HEK293 (cell line): ENCODE data around the gene SDF2.

Experiments
- GFI1B ChIP-seq: fragments of 450-650 bp; formaldehyde crosslinking; IDR thresholded peaks from 2 replicates; pipeline ENCODE4 v1.5.1; 2016; ENCODE audit warnings: missing biosample characterization, missing genetic modification characterization
- GLIS2 ChIP-seq: fragments of 450-650 bp; formaldehyde crosslinking; IDR thresholded peaks from 2 replicates; pipeline ENCODE4 v1.5.1; 2016; ENCODE audit warnings: missing biosample characterization, missing genetic modification characterization
- KLF10 ChIP-seq: fragments of 450-650 bp; IDR thresholded peaks from 2 replicates; pipeline ENCODE4 v1.5.1; 2018; ENCODE audit warnings: missing biosample characterization, mild to moderate bottlenecking, missing genetic modification characterization
- MEIS1 ChIP-seq: sonication (generic); formaldehyde crosslinking; IDR thresholded peaks from 2 replicates; pipeline ENCODE4 v1.8.1; 2022; ENCODE audit warnings: missing genetic modification reagents, mild to moderate bottlenecking, borderline replicate concordance
- MYNN ChIP-seq: fragments of 450-650 bp; formaldehyde crosslinking; IDR thresholded peaks from 2 replicates; pipeline ENCODE4 v1.5.1; 2016; ENCODE audit warnings: missing biosample characterization, missing genetic modification characterization, borderline replicate concordance
- OSR2 ChIP-seq: fragments of 450-650 bp; formaldehyde crosslinking; IDR thresholded peaks from 2 replicates; pipeline ENCODE4 v1.5.1; 2016; ENCODE audit warnings: missing biosample characterization, missing genetic modification characterization
- SP2 ChIP-seq: fragments of 450-650 bp; formaldehyde crosslinking; IDR thresholded peaks from 2 replicates; pipeline ENCODE4 v1.5.1; 2016; ENCODE audit warnings: missing biosample characterization, missing genetic modification characterization
- TRIM28 ChIP-seq: IDR thresholded peaks from 2 replicates; pipeline ENCODE4 v1.6.1; 2011; ENCODE audit warnings: low read length, control low read depth, borderline replicate concordance
- YY1 ChIP-seq: fragments of 450-650 bp; formaldehyde crosslinking; IDR thresholded peaks from 2 replicates; pipeline ENCODE4 v1.5.1; 2018; ENCODE audit warnings: missing biosample characterization, missing genetic modification characterization
- ZBTB1 ChIP-seq: fragments of 450-650 bp; formaldehyde crosslinking; IDR thresholded peaks from 2 replicates; pipeline ENCODE4 v1.5.1; 2016; ENCODE audit warnings: missing biosample characterization, missing genetic modification characterization
- ZFHX2 ChIP-seq: fragments of 450-650 bp; formaldehyde crosslinking; conservative IDR thresholded peaks from 2 replicates; pipeline ENCODE4 v1.5.1; 2016; ENCODE audit warnings: missing biosample characterization, missing genetic modification characterization
- ZFP37 ChIP-seq: fragments of 450-650 bp; formaldehyde crosslinking; IDR thresholded peaks from 2 replicates; pipeline ENCODE4 v1.5.1; 2016; ENCODE audit warnings: missing biosample characterization, missing genetic modification characterization
- ZFP41 ChIP-seq: fragments of 450-650 bp; formaldehyde crosslinking; IDR thresholded peaks from 2 replicates; pipeline ENCODE4 v1.5.1; 2016; ENCODE audit warnings: missing biosample characterization, missing genetic modification characterization, borderline replicate concordance
- ZFP69B ChIP-seq: fragments of 450-650 bp; formaldehyde crosslinking; IDR thresholded peaks from 2 replicates; pipeline ENCODE4 v1.5.1; 2016; ENCODE audit warnings: missing biosample characterization, missing genetic modification characterization
- ZNF133 ChIP-seq: fragments of 450-650 bp; formaldehyde crosslinking; IDR thresholded peaks from 2 replicates; pipeline ENCODE4 v1.5.1; 2016; ENCODE audit warnings: missing biosample characterization, missing genetic modification characterization
- ZNF140 ChIP-seq: fragments of 450-650 bp; formaldehyde crosslinking; IDR thresholded peaks from 2 replicates; pipeline ENCODE4 v1.5.1; 2016; ENCODE audit warnings: missing biosample characterization, missing genetic modification characterization
- ZNF157 ChIP-seq: fragments of 450-650 bp; formaldehyde crosslinking; IDR thresholded peaks from 2 replicates; pipeline ENCODE4 v1.5.1; 2016; ENCODE audit warnings: missing biosample characterization, missing genetic modification characterization
- ZNF174 ChIP-seq: fragments of 450-650 bp; formaldehyde crosslinking; IDR thresholded peaks from 2 replicates; pipeline ENCODE4 v1.5.0; 2017; ENCODE audit warnings: missing biosample characterization, mild to moderate bottlenecking, missing genetic modification characterization
- ZNF211 ChIP-seq: fragments of 450-650 bp; formaldehyde crosslinking; IDR thresholded peaks from 2 replicates; pipeline ENCODE4 v1.5.1; 2016; ENCODE audit warnings: low read depth, missing biosample characterization, missing genetic modification characterization
- ZNF221 ChIP-seq: fragments of 450-650 bp; formaldehyde crosslinking; IDR thresholded peaks from 2 replicates; pipeline ENCODE4 v1.5.1; 2017; ENCODE audit warnings: missing biosample characterization, missing genetic modification characterization, borderline replicate concordance
- ZNF266 ChIP-seq: fragments of 450-650 bp; formaldehyde crosslinking; IDR thresholded peaks from 2 replicates; pipeline ENCODE4 v1.5.1; 2016; ENCODE audit warnings: missing biosample characterization, missing genetic modification characterization, low read depth
- ZNF280C ChIP-seq: fragments of 450-650 bp; formaldehyde crosslinking; IDR thresholded peaks from 2 replicates; pipeline ENCODE4 v1.5.1; 2016; ENCODE audit warnings: missing biosample characterization, missing genetic modification characterization
- ZNF292 ChIP-seq: fragments of 450-650 bp; formaldehyde crosslinking; IDR thresholded peaks from 2 replicates; pipeline ENCODE4 v1.5.1; 2016; ENCODE audit warnings: low read depth, missing biosample characterization, missing genetic modification characterization, borderline replicate concordance
- ZNF354C ChIP-seq: fragments of 450-650 bp; formaldehyde crosslinking; IDR thresholded peaks from 2 replicates; pipeline ENCODE4 v1.5.1; 2016; ENCODE audit warnings: missing biosample characterization, missing genetic modification characterization, low read depth, borderline replicate concordance
- ZNF398 ChIP-seq: fragments of 450-650 bp; formaldehyde crosslinking; IDR thresholded peaks from 2 replicates; pipeline ENCODE4 v1.5.1; 2017; ENCODE audit warnings: missing biosample characterization, missing genetic modification characterization
- ZNF416 ChIP-seq: fragments of 450-650 bp; formaldehyde crosslinking; IDR thresholded peaks from 2 replicates; pipeline ENCODE4 v1.5.1; 2016; ENCODE audit warnings: missing biosample characterization, missing genetic modification characterization
- ZNF521 ChIP-seq: fragments of 450-650 bp; formaldehyde crosslinking; IDR thresholded peaks from 2 replicates; pipeline ENCODE4 v1.5.1; 2017; ENCODE audit warnings: missing biosample characterization, mild to moderate bottlenecking, missing genetic modification characterization
- ZNF585B ChIP-seq: fragments of 450-650 bp; formaldehyde crosslinking; IDR thresholded peaks from 2 replicates; pipeline ENCODE4 v1.5.1; 2016; ENCODE audit warnings: missing biosample characterization, missing genetic modification characterization
- ZNF621 ChIP-seq: fragments of 450-650 bp; formaldehyde crosslinking; IDR thresholded peaks from 2 replicates; pipeline ENCODE4 v1.5.1; 2017; ENCODE audit warnings: missing biosample characterization, missing genetic modification characterization
- ZNF623 ChIP-seq: fragments of 450-650 bp; formaldehyde crosslinking; IDR thresholded peaks from 2 replicates; pipeline ENCODE4 v1.5.1; 2016; ENCODE audit warnings: missing biosample characterization, missing genetic modification characterization
- ZNF626 ChIP-seq: fragments of 450-650 bp; sonication (Bioruptor Pico); formaldehyde crosslinking; IDR thresholded peaks from 2 replicates; pipeline ENCODE4 v1.5.1; 2018; ENCODE audit warnings: missing biosample characterization, missing genetic modification characterization, inconsistent platforms
- ZNF654 ChIP-seq: fragments of 450-650 bp; formaldehyde crosslinking; IDR thresholded peaks from 2 replicates; pipeline ENCODE4 v1.5.1; 2016; ENCODE audit warnings: low read depth, missing biosample characterization, missing genetic modification characterization
- ZNF658 ChIP-seq: fragments of 450-650 bp; formaldehyde crosslinking; IDR thresholded peaks from 2 replicates; pipeline ENCODE4; 2016; ENCODE audit warnings: missing biosample characterization, missing genetic modification characterization
- ZNF664 ChIP-seq: fragments of 450-650 bp; formaldehyde crosslinking; IDR thresholded peaks from 2 replicates; pipeline ENCODE4 v1.5.1; 2016; ENCODE audit warnings: missing biosample characterization, missing genetic modification characterization
- ZNF670 ChIP-seq: fragments of 450-650 bp; formaldehyde crosslinking; IDR thresholded peaks from 2 replicates; pipeline ENCODE4 v1.5.1; 2016; ENCODE audit warnings: missing biosample characterization, missing genetic modification characterization, low read depth
- ZNF677 ChIP-seq: fragments of 450-650 bp; IDR thresholded peaks from 2 replicates; pipeline ENCODE4 v1.5.0; 2018; ENCODE audit warnings: missing biosample characterization, mild to moderate bottlenecking, missing genetic modification characterization, moderate library complexity
- ZNF791 ChIP-seq: fragments of 450-650 bp; formaldehyde crosslinking; IDR thresholded peaks from 2 replicates; pipeline ENCODE4 v1.5.1; 2016; ENCODE audit warnings: missing biosample characterization, missing genetic modification characterization
- ZNF792 ChIP-seq: fragments of 450-650 bp; formaldehyde crosslinking; IDR thresholded peaks from 2 replicates; pipeline ENCODE4 v1.5.1; 2016; ENCODE audit warnings: missing biosample characterization, missing genetic modification characterization
- ZNF837 ChIP-seq: fragments of 450-650 bp; formaldehyde crosslinking; IDR thresholded peaks from 2 replicates; pipeline ENCODE4 v1.5.1; 2016; ENCODE audit warnings: missing biosample characterization, missing genetic modification characterization
- ZSCAN16 ChIP-seq: fragments of 450-650 bp; formaldehyde crosslinking; IDR thresholded peaks from 2 replicates; pipeline ENCODE4 v1.5.1; 2016; ENCODE audit warnings: missing biosample characterization, missing genetic modification characterization

The SDF2 gene

DNA sequence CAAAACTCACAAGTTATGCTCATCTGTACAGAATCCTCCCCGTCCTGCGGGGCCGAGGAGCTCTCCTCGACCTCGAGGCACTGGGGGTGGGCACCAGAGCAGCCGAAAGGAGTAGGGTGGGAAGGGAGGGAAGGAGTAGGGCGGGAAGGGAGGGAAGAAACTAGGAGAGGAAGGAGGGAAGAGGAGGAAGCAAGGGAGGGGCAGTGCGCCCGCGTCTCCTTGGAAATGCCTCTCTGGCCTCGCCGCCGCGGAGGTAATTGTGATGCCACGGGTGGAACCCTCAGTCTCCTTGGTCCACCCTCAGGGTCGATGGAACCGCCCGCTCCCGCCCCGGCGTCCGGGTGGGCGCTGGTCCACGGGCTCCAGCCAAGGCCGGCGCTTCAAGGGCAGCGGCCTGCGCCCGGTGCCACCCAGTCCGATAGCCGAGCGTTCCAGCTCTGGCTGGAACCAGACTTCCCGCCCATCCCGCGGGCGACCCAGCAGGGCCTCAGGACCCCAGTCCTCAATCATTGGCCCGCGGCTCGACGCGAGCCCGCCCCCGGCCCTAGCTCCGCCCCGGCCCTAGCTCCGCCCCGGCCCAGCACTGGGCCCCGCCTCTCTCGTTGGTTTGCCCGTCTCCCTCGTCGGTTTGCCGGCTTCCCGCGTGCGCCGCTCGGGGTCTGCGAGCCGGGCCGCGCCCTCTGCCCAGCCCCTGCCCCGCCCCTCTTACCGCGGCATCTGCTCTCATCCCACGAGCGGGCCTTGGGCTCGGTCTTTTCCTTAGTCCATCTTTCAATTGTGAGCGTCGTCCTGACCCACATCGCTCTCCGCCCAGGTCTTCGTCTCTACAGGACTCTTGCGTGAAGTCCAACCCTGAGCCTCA is 49.4 kb upstream of the SDF2 start (continued):
- TF ChIP-seq ZNF664 (tag by site-specific recombination) (no peak), OSR2 (tag by site-specific recombination) (no peak), ZNF626 (tag by site-specific recombination) (no peak), ZNF292 (tag by site-specific recombination) (no peak), ZNF837 (tag by site-specific recombination) (no peak), KLF10 (tag by site-specific recombination) (peak; percentile 99), ZFP41 (tag by site-specific recombination) (no peak), ZNF157 (tag by site-specific recombination) (no peak), ZNF266 (tag by site-specific recombination) (no peak), ZNF174 (tag by site-specific recombination) (no peak), ZFHX2 (peak; percentile 30; the same call in 1 of the 2 replicates), ZNF621 (tag by site-specific recombination) (no peak), ZFP69B (tag by site-specific recombination) (peak; percentile 55), ZBTB1 (tag by site-specific recombination) (no peak), ZNF354C (tag by site-specific recombination) (no peak), MEIS1 (CRISPR knock-in tag) (0 out of 2 replicates have a peak, but pooled peaks have one; percentile 37), ZNF280C (tag by site-specific recombination) (no peak), TRIM28 (no peak), ZNF416 (tag by site-specific recombination) (no peak), ZNF658 (tag by site-specific recombination) (no peak), ZNF133 (no peak), ZNF521 (no peak), ZSCAN16 (no peak), SP2 (tag by site-specific recombination) (peak; percentile 84), GFI1B (tag by site-specific recombination) (no peak), ZNF211 (tag by site-specific recombination) (no peak), ZNF792 (tag by site-specific recombination) (no peak), ZNF221 (no peak), YY1 (0 out of 2 replicates have a peak, but pooled peaks have one; percentile 35), ZNF398 (tag by site-specific recombination) (peak; percentile 93), ZNF654 (no peak), ZNF140 (no peak), ZNF623 (tag by site-specific recombination) (no peak), GLIS2 (peak; percentile 38; the same call in 1 of the 2 replicates), ZFP37 (tag by site-specific recombination) (peak; percentile 69), ZNF670 (no peak), ZNF585B (tag by site-specific recombination) (no peak), MYNN (tag by site-specific recombination) (no peak), ZNF791 (tag by site-specific recombination) (no peak), ZNF677 (tag by site-specific recombination) (no peak; the same call in 1 of the 2 replicates)
